Measurements from ENCODE around the gene FRY. TPM values are rescaled to one million over a fixed set of nuclear protein-coding genes. Genes with fewer than 3 reads are reported as not detected.

The FRY gene
- polyA plus RNA-seq, 1 experiment, result 51.4 TPM

DNA sequence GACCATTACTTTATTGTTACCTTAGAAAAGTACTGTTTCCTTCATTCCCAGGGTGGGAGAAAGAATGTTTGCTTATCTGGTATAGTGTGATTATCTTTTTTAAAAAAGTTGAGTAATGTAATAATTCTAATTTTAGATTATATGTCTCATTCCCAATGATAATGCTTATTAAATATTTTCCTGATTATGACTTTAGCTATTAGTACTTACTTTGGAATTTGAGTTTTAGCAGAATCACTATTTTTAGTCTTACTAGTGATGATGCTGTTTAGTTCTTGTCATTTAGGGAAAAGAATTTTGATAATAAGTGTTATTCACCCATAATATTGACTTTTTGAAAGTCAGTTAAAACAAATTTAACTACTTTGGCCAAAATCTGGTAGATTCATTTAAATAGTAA, 95.2 kb downstream of the FRY start:
- Histone ChIP-seq H3K4me3 (ENCODE audit: low read depth, low read length) (no peak overlapping the region), H3K27me3 (ENCODE audit: control insufficient read depth, insufficient read depth, low read length) (no peaks in the 10 kb centered on the region), H3K36me3 (ENCODE audit: control insufficient read depth, insufficient read depth, low read length) (no peaks in the 10 kb centered on the region)
- no peak for TF ChIP-seq CTCF (IDR thresholded peaks at IDR 0.05; ENCODE audit: insufficient read depth, low read depth, low read length)
- no peak for DNase-seq (ENCODE audit: low read depth)
- ChIA-PET CTCF (interaction anchor here (1.0 kb wide), 1 partner anchor 89 kb away, joined by 3 read pairs; no protein-coding TSS in a partner anchor), POLR2A (no interaction called here)

- CTCF ChIA-PET, result no interaction called here
- DNase-seq (ENCODE audit: low read depth), result no peak
- Histone ChIP-seq H3K4me3 (ENCODE audit: low read depth, low read length) (no peak overlapping the region), H3K36me3 (ENCODE audit: control insufficient read depth, insufficient read depth, low read length) (0 out of 2 replicates have a peak, but pooled peaks cover 1% of the 10 kb centered on the region), H3K27me3 (ENCODE audit: control insufficient read depth, insufficient read depth, low read length) (no peaks in the 10 kb centered on the region)
- POLR2A ChIA-PET, result no interaction called here
- no peak for TF ChIP-seq CTCF (IDR thresholded peaks at IDR 0.05; ENCODE audit: insufficient read depth, low read depth, low read length)
Measured at GRCh38 chr13:32127691-32128090, 96.1 kb downstream of the FRY start.

- Histone ChIP-seq H3K27me3 (ENCODE audit: control insufficient read depth, insufficient read depth, low read length) (no peaks in the 10 kb centered on the region), H3K36me3 (ENCODE audit: control insufficient read depth, insufficient read depth, low read length) (peaks cover 5% of the 10 kb centered on the region; the same call in 1 of the 2 replicates), H3K4me3 (ENCODE audit: low read depth, low read length) (no peak overlapping the region)
- TF ChIP-seq CTCF (IDR thresholded peaks at IDR 0.05; ENCODE audit: insufficient read depth, low read depth, low read length), result no peak
- no peak for DNase-seq (ENCODE audit: low read depth)
- ChIA-PET POLR2A (no interaction called here), CTCF (no interaction called here)
Measured at GRCh38 chr13:32134241-32135055, 102.9 kb downstream of the FRY start.

- CTCF ChIA-PET, result no interaction called here
Measured at GRCh38 chr13:32135056-32135390, 103.4 kb downstream of the FRY start.

More at GRCh38 chr13:32135056-32135390, 103.4 kb downstream of the FRY start:
- no peak for DNase-seq (ENCODE audit: low read depth)
- H3K4me3 ChIP-seq (ENCODE audit: low read depth, low read length), result no peak overlapping the region
- TF ChIP-seq CTCF (IDR thresholded peaks at IDR 0.05; ENCODE audit: insufficient read depth, low read depth, low read length), result no peak
- peaks cover 5% of the 10 kb centered on the region; the same call in 1 of the 2 replicates for H3K36me3 ChIP-seq (ENCODE audit: control insufficient read depth, insufficient read depth, low read length)
- POLR2A ChIA-PET, result no interaction called here
- H3K27me3 ChIP-seq (ENCODE audit: control insufficient read depth, insufficient read depth, low read length), result no peaks in the 10 kb centered on the region

Measured in BJ (cell line).